SIG-M5 treated with dmso at 0.1 percent for 504 hours (cell line): ENCODE data around the gene CCT3.
A peak's percentile ranks its signal among the peaks of the same experiment; 100 is the strongest.
"Not testable (repeated sequence)": the region's sequence is repeated elsewhere in the genome, so short reads cannot be mapped to it uniquely, and the experiment has no call there.

Source experiments
- DNase-seq: peaks from one replicate; lab custom pipeline; 2025; ENCODE audit not compliant: unreplicated experiment; lab: John Stamatoyannopoulos, UW

Gene CCT3

GRCh38 chr1:156368889-156369684, 31.0 kb upstream of the CCT3 start, which contains the start of gene RHBG:
Gene RHBG, plus strand, starts transcription at chr1:156369211. Its CDS starts 39 bp downstream, at chr1:156369250.
- DNase-seq: peak; percentile 33

GRCh38 chr1:156368157-156368658, 30.1 kb upstream of the CCT3 start:
- DNase-seq: no peak

GRCh38 chr1:156367383-156368156, 29.5 kb upstream of the CCT3 start:
- DNase-seq: no peak

- no peak for DNase-seq
Measured at GRCh38 chr1:156366378-156367166, 28.5 kb upstream of the CCT3 start.

- DNase-seq: no peak
Measured at GRCh38 chr1:156365754-156366153, 27.7 kb upstream of the CCT3 start.

GRCh38 chr1:156360534-156360933, 22.4 kb upstream of the CCT3 start:
- no peak for DNase-seq

GRCh38 chr1:156359973-156360372, 21.9 kb upstream of the CCT3 start:
- peak; percentile 32 for DNase-seq

GRCh38 chr1:156359249-156359648, 21.2 kb upstream of the CCT3 start:
- DNase-seq: no peak

GRCh38 chr1:156358641-156359040, 20.5 kb upstream of the CCT3 start:
- DNase-seq: no peak

GRCh38 chr1:156357977-156358376, 19.9 kb upstream of the CCT3 start:
- no peak for DNase-seq

GRCh38 chr1:156356875-156357534, 18.9 kb upstream of the CCT3 start:
- peak; percentile 35 for DNase-seq

- no peak for DNase-seq
Measured at GRCh38 chr1:156356262-156356874, 18.3 kb upstream of the CCT3 start.

GRCh38 chr1:156352481-156352880, 14.4 kb upstream of the CCT3 start:
- not testable (repeated sequence) for DNase-seq

- no peak for DNase-seq
Measured at GRCh38 chr1:156347331-156347730, 9.2 kb upstream of the CCT3 start.

- DNase-seq: no peak
Measured at GRCh38 chr1:156346636-156347035, 8.5 kb upstream of the CCT3 start.

- DNase-seq: not testable (repeated sequence)
Measured at GRCh38 chr1:156346035-156346434, 7.9 kb upstream of the CCT3 start.

GRCh38 chr1:156344409-156344808, 6.3 kb upstream of the CCT3 start:
- DNase-seq: no peak

GRCh38 chr1:156342166-156342955, 4.3 kb upstream of the CCT3 start:
- DNase-seq: no peak

GRCh38 chr1:156337888-156338179, 258 bp downstream of the CCT3 start:
- DNase-seq: no peak
